ENCODE data around the gene JPH4. TPM values are rescaled to one million over a fixed set of nuclear protein-coding genes. Genes with fewer than 3 reads are reported as not detected.

JPH4 gene
- total and polyA plus RNA-seq, 2 of the 8 experiments (the other 6 are each of a cell fraction or from before 2014, with no cell fraction given) = 23.9 to 46.7 TPM

- TF ChIP-seq EGR1 (IDR thresholded peaks at IDR 0.05; ENCODE audit: borderline replicate concordance, low read depth, low read length) (no peak), CREB1 (IDR thresholded peaks at IDR 0.05) (0 out of 2 replicates have a peak, but pooled peaks have one; percentile 28), EP300 (IDR thresholded peaks at IDR 0.05; ENCODE audit: borderline replicate concordance in 1 of 2, low read depth in 2 of 2, low read length in 2 of 2) (no peak), CBX5 (IDR thresholded peaks at IDR 0.05; ENCODE audit: low read depth, low read length) (no peak), YY1 (IDR thresholded peaks at IDR 0.05; ENCODE audit: low read depth, low read length) (no peak), MAX (IDR thresholded peaks at IDR 0.05) (no peak), HDAC6 (IDR thresholded peaks at IDR 0.05; ENCODE audit: low read depth, low read length) (no peak), BRCA1 (IDR thresholded peaks at IDR 0.05; ENCODE audit: low read depth, low read length) (no peak), JUND (IDR thresholded peaks at IDR 0.05; ENCODE audit: low read length) (no peak), CHD7 (IDR thresholded peaks at IDR 0.05; ENCODE audit: insufficient replicate concordance, low read length) (no peak)
Observed at GRCh38 chr14:23559010-23559925, 19.3 kb downstream of the JPH4 start (continued).

All from H1 (cell line).